Loucy (cell line): ENCODE measurements around the gene STARD13.

Experiments
- EZH2phosphoT487 ChIP-seq: fragments of 200-600 bp; IDR thresholded peaks from 2 replicates; pipeline ENCODE4 v1.6.1; 2018; ENCODE audit warnings: antibody characterized with exemption, mild to moderate bottlenecking, moderate library complexity, borderline replicate concordance
- TF ChIP-seq, protein P1 (sequence below): fragments of 200-600 bp; sonication (generic); conservative IDR thresholded peaks from 2 replicates; pipeline ENCODE4 v1.5.1; 2014; ENCODE audit warnings: mild to moderate bottlenecking, antibody characterized with exemption, low read length

DNA sequence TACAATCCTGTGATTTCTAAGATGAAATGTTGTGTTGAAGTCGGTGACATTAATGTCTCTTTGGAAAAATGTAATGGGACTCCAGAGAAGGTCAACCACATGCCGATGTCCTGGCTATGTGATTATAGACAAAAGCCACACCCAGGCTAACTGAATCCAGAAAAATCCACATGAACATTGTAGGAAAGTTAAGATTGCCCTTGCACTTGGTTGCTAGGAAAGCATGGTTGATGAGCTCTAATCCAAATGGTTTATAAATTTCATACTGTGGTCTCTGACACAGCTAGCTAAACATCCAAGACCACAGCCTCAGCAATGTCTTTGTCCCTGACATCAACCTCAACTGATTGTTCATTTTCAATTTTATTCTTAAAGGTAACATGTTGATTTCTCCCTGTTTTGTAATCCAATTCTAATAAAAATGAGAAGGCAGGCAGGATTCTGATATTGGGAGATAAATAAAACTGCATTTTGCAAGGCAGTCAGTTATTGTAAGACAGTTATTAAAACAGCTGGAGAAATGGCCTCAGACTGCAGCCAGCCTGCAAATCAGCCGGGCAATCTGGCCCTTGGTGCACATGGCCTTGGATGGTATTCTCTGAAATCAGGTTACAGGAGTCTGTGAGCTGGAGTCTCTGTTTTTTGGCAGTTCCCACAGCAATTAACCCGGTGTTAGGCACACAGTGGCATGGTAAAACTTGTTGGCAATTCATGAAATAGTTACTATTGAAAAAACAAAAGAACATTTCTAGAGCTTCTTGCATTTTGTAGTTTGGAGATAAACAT is 93.9 kb downstream of the STARD13 start:
- TF ChIP-seq, protein P1, sequence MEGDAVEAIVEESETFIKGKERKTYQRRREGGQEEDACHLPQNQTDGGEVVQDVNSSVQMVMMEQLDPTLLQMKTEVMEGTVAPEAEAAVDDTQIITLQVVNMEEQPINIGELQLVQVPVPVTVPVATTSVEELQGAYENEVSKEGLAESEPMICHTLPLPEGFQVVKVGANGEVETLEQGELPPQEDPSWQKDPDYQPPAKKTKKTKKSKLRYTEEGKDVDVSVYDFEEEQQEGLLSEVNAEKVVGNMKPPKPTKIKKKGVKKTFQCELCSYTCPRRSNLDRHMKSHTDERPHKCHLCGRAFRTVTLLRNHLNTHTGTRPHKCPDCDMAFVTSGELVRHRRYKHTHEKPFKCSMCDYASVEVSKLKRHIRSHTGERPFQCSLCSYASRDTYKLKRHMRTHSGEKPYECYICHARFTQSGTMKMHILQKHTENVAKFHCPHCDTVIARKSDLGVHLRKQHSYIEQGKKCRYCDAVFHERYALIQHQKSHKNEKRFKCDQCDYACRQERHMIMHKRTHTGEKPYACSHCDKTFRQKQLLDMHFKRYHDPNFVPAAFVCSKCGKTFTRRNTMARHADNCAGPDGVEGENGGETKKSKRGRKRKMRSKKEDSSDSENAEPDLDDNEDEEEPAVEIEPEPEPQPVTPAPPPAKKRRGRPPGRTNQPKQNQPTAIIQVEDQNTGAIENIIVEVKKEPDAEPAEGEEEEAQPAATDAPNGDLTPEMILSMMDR = no peak
- no peak for TF ChIP-seq EZH2phosphoT487
